Small intestine (tissue), 7 donors: Measurements from ENCODE around the gene CORO1C. TPM values are rescaled to one million over a fixed set of nuclear protein-coding genes. Genes with fewer than 3 reads are reported as not detected.

Experiments used
- DNase-seq, 2 donors: peaks; one replicate each; pipeline versions ENCODE4 v3.0.0 to v3.0.0-alpha.2; 2013
- FAIRE-seq: peaks from 2 replicates; lab custom pipeline; 2012; peaks lifted over from hg19 to GRCh38; lab: Jason Lieb, UNC
- H3K27ac ChIP-seq, 3 donors: one replicate each; pipeline ENCODE4 v1.5.1; 2013; ENCODE audit warnings: low read length in 2 of 3, mild to moderate bottlenecking in 2 of 3, control low read depth in 1 of 3, inconsistent platforms in 1 of 3, low read depth in 1 of 3, moderate library complexity in 1 of 3
- H3K27me3 ChIP-seq, 3 donors: one replicate each; pipeline ENCODE4 v1.6.1; 2013; ENCODE audit warnings: low read length in 3 of 3, inconsistent platforms in 1 of 3; ENCODE audit not compliant: control insufficient read depth in 3 of 3, insufficient read depth in 3 of 3
- H3K36me3 ChIP-seq, 3 donors: one replicate each; pipeline ENCODE4 v1.6.1; 2013; ENCODE audit warnings: low read length in 3 of 3, inconsistent platforms in 1 of 3, low read depth in 1 of 3, mild to moderate bottlenecking in 1 of 3, moderate library complexity in 1 of 3; ENCODE audit not compliant: control insufficient read depth in 3 of 3, insufficient read depth in 2 of 3
- H3K4me1 ChIP-seq, 3 donors: one replicate each; pipeline ENCODE4 v1.6.1; 2013; ENCODE audit warnings: low read length in 2 of 3, inconsistent platforms in 1 of 3, low read depth in 1 of 3, mild to moderate bottlenecking in 1 of 3, moderate library complexity in 1 of 3; ENCODE audit not compliant: control insufficient read depth in 3 of 3, insufficient read depth in 2 of 3
- H3K4me3 ChIP-seq, 3 donors: one replicate each; pipeline ENCODE4 v1.5.1; 2013; ENCODE audit warnings: low read length in 3 of 3, control low read depth in 1 of 3, inconsistent platforms in 1 of 3, low read depth in 1 of 3, mild to moderate bottlenecking in 1 of 3, moderate library complexity in 1 of 3
- H3K9me3 ChIP-seq, 2 donors: one replicate each; pipeline ENCODE4 v1.6.1; 2013; ENCODE audit warnings: low read depth in 1 of 2, low read length in 1 of 2; ENCODE audit not compliant: control insufficient read depth in 2 of 2, insufficient read depth in 1 of 2
- WGBS, 3 donors: extraction: QIAGEN DNeasy Blood & Tissue Kit; methylation state at CpG; one replicate each; pipeline ENCODE4 v1.1.7; 2013; 5-methylcytosine and 5-hydroxymethylcytosine counted together
- polyA plus RNA-seq, 4 donors: library from polyadenylated mRNA; stranded (reverse) in 3 of 4; unstranded in 1 of 4; fragments of 200-250 nt in 3 of 4; fragments of 120-200 nt in 1 of 4; gene quantifications; one replicate each; pipeline versions ENCODE4 v1.2.1 to v1.2.3, GENCODE V29; 2013
- donor health status: healthy with polysubstance abuse.
- donor health status: control.
- donor health status: control.
- donor health status: Bipolar disorder and iron deficiency.
- donor health status: healthy.

Gene CORO1C
- polyA plus RNA-seq, 4 donors = 22.2 to 59.2 (median 33.0) TPM

DNA sequence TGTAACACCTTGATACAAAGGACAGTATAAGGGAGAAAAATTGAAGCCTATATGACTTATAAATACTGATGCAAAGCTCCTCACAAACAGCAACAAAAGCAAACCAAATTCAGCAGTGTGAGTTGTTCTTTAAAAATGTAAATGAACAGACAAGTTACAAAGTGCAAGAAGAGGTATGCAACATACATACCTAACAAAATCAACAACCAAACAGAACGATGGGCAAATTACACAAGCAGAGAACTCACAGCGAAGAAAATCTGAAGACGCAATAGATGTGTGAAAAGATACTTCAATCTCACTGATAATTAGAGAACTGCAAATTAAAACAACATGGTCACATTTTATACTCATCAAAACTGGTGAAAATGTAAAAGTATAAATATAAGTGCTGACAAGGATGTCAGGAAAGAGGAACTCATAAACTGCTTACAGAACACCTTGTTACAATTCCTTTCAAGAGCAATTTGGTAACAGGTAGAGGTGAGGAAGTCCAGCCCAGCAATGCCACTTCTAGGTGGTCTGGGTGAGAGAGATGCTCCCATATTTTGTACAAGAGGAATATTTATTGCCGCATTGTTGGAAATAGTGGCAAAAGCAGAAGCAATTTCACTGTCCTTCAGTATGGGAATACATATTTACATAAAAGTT is 47.3 kb downstream of the CORO1C start:
- DNase-seq = no peak
- Histone ChIP-seq H3K4me3 (no peak overlapping the region), H3K27me3 (no peaks in the 10 kb centered on the region), H3K27ac (no peak overlapping the region), H3K9me3 (no peaks in the 10 kb centered on the region), H3K4me1 (peaks cover 0 to under 1% (median 0%) of the 10 kb centered on the region in 3 donors), H3K36me3 (no peaks in the 10 kb centered on the region)
- no peak for FAIRE-seq
- 92 to 94% (median 94%) methylated on average over 4 of the region's 4 CpGs for WGBS, 3 donors

GRCh38 chr12:108681317-108681716 is 50.0 kb downstream of the CORO1C start:
- H3K4me1 ChIP-seq = no peaks in the 10 kb centered on the region

GRCh38 chr12:108679106-108679681 is 52.1 kb downstream of the CORO1C start:
- Histone ChIP-seq H3K4me3 (no peak overlapping the region), H3K27me3 (no peaks in the 10 kb centered on the region)
- WGBS, 3 donors = 85 to 88% (median 87%) methylated on average over 1 of the region's 1 CpG

More at GRCh38 chr12:108681317-108681716, 50.0 kb downstream of the CORO1C start:
- Histone ChIP-seq H3K9me3 (no peaks in the 10 kb centered on the region), H3K27ac (no peak overlapping the region), H3K4me3 (no peak overlapping the region), H3K27me3 (no peaks in the 10 kb centered on the region), H3K36me3 (peaks cover 0 to 6% (median 5%) of the 10 kb centered on the region in 3 donors)
- DNase-seq = no peak
- no peak for FAIRE-seq
- WGBS, 3 donors = 95 to 97% (median 97%) methylated on average over 1 of the region's 1 CpG

DNA sequence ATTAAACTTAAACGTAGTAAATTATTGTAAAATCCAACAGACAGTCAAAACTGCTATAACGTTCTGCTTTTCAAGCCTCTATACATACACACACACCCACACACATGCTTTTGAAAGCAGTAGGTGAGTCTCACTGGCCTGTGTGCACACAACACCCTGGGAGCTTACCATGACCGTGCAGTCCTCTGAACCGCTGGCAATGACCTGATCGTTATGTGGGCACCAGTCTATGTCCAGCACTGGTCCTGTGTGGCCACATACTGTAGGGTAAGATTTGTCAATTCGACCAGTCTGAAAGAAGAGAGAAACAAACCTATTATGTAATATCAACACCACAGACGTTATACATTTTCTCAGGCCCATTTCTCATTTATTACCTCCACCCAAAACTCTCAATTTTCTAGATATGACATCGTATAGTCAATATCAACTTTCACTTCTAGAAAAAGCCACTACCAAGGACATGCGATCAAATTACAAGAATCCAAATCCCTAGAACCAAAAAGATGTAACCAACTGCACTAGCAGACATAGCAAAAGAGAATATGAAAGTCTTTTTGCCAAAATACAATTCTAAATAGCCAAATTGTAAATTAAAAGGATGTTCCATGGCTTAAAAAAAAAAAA is 53.1 kb downstream of the CORO1C start:
- H3K4me3 ChIP-seq = no peak overlapping the region
- DNase-seq (no peak), FAIRE-seq (no peak)
- peak overlapping the region in 1 of 3 donors; percentile 17 for H3K27ac ChIP-seq
- H3K36me3 ChIP-seq = peaks cover 0 to 6% (median 6%) of the 10 kb centered on the region in 3 donors
- H3K27me3 ChIP-seq = no peaks in the 10 kb centered on the region
- no peaks in the 10 kb centered on the region for H3K9me3 ChIP-seq
- H3K4me1 ChIP-seq = no peaks in the 10 kb centered on the region
- WGBS, 3 donors = 81 to 93% (median 88%) methylated on average over 9 of the region's 9 CpGs

More at GRCh38 chr12:108679106-108679681, 52.1 kb downstream of the CORO1C start:
- H3K9me3 ChIP-seq = no peaks in the 10 kb centered on the region
- DNase-seq (no peak), FAIRE-seq (no peak)
- no peaks in the 10 kb centered on the region for H3K4me1 ChIP-seq
- H3K36me3 ChIP-seq = peaks cover 0 to 6% (median 6%) of the 10 kb centered on the region in 3 donors
- no peak overlapping the region for H3K27ac ChIP-seq

- peaks cover 0 to 6% (median 6%) of the 10 kb centered on the region in 3 donors for H3K36me3 ChIP-seq
- H3K9me3 ChIP-seq = no peaks in the 10 kb centered on the region
- H3K4me3 ChIP-seq = no peak overlapping the region
- H3K4me1 ChIP-seq = no peaks in the 10 kb centered on the region
- H3K27ac ChIP-seq = no peak overlapping the region
- no peaks in the 10 kb centered on the region for H3K27me3 ChIP-seq
- no peak for FAIRE-seq
- no peak for DNase-seq
- 91 to 93% (median 91%) methylated on average over 3 of the region's 3 CpGs for WGBS, 3 donors
These were observed 53.9 kb downstream of the CORO1C start for GRCh38 chr12:108677381-108677780.

- no peak overlapping the region for H3K27ac ChIP-seq
These were observed 54.6 kb downstream of the CORO1C start for GRCh38 chr12:108676707-108677106.

DNA sequence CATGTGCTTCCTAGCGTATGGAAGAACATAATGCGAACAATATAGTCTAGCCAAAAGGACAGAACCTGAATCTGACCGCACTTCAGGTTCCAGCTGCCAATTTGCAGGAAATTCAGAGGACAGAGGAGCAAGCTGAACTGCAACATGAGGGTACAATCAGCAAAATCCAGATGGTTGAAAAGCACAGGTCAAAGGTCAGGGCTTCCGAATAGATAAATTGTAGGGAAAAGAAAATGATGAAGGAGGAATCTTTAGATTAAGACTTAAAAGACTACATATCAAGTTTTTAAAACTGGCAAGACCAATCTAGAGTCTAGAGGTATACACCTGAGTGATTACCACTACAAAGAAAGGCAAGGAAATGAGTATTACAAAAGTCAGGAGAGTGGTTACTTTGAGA is 55.5 kb downstream of the CORO1C start:
- Histone ChIP-seq H3K36me3 (peaks cover 0 to 9% (median 6%) of the 10 kb centered on the region in 3 donors), H3K4me3 (no peak overlapping the region), H3K4me1 (no peaks in the 10 kb centered on the region), H3K9me3 (no peaks in the 10 kb centered on the region), H3K27me3 (no peaks in the 10 kb centered on the region), H3K27ac (no peak overlapping the region)
- WGBS, 3 donors = 91 to 93% (median 91%) methylated on average over 4 of the region's 4 CpGs
- DNase-seq = no peak
- FAIRE-seq = no peak

More at GRCh38 chr12:108676707-108677106, 54.6 kb downstream of the CORO1C start:
- WGBS, 3 donors = 77 to 95% (median 95%) methylated on average over 5 of the region's 5 CpGs
- Histone ChIP-seq H3K36me3 (peaks cover 0 to 7% (median 6%) of the 10 kb centered on the region in 3 donors), H3K4me3 (no peak overlapping the region), H3K4me1 (no peaks in the 10 kb centered on the region), H3K9me3 (no peaks in the 10 kb centered on the region), H3K27me3 (no peaks in the 10 kb centered on the region)
- FAIRE-seq (no peak), DNase-seq (no peak)

DNA sequence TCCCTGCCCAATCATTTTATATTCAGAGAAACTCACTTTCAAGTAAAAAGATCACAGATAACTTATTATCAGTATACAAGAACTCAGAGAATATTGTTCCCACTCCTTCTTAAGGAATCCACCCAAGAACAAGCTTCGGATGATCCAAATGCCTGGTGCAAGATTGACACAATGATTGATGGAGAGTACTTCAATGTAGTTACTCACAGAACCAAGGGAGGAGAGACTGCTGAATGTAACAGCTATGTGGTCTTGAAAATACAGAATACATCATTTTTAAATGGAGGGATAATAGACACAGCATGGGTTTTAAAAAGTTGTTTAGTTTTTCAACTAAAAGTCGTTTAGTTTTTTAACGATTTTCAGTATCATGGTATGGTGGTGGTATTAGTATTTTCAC is 59.3 kb downstream of the CORO1C start:
- 88 to 93% (median 89%) methylated on average over 3 of the region's 3 CpGs for WGBS, 3 donors
- no peak overlapping the region for H3K4me3 ChIP-seq
- no peak for DNase-seq
- H3K27me3 ChIP-seq = no peaks in the 10 kb centered on the region
- FAIRE-seq = no peak
- peaks cover 0 to 2% (median 0%) of the 10 kb centered on the region in 3 donors for H3K4me1 ChIP-seq
- no peak overlapping the region for H3K27ac ChIP-seq
- peaks cover 0 to 5% (median 2%) of the 10 kb centered on the region in 3 donors for H3K36me3 ChIP-seq
- no peaks in the 10 kb centered on the region for H3K9me3 ChIP-seq
